Endothelial cell of umbilical vein (primary cell): Measurements from ENCODE around the gene NCK1.

ENCODE experiments used
- MYC ChIP-seq: IDR thresholded peaks from one replicate; pipeline ENCODE4 v1.6.1; 2011; ENCODE audit warnings: mild to moderate bottlenecking, low read depth, low read length
- POLR2A ChIP-seq: IDR thresholded peaks from 2 replicates; pipeline ENCODE4 v1.6.1; 2012; ENCODE audit warnings: low read depth, mild to moderate bottlenecking, control low read depth, low read length

- TF ChIP-seq MYC (no peak), POLR2A (no peak)
Measured at GRCh38 chr3:136959599-136959998, 97.6 kb downstream of the NCK1 start.
